ENCODE results near the gene HOXA3. TPM values are rescaled to one million over a fixed set of nuclear protein-coding genes. Genes with fewer than 3 reads are reported as not detected.

The HOXA3 gene
- polyA plus RNA-seq, 3 donors = 42.4 to 62.7 (median 42.7) TPM

- no peak for DNase-seq (ENCODE audit: extremely low read depth in 1 of 11, low read depth in 9 of 11, low spot score in 4 of 11)
These were observed 18.9 kb upstream of the HOXA3 start for GRCh38 chr7:27171325-27171636.

- no peak for DNase-seq (ENCODE audit: extremely low read depth in 1 of 11, low read depth in 9 of 11, low spot score in 4 of 11)
These were observed 18.3 kb upstream of the HOXA3 start for GRCh38 chr7:27170426-27171324.

- DNase-seq (ENCODE audit: extremely low read depth in 1 of 11, low read depth in 9 of 11, low spot score in 4 of 11) = no peak
These were observed 17.5 kb upstream of the HOXA3 start for GRCh38 chr7:27169658-27170425.

- DNase-seq (ENCODE audit: extremely low read depth in 1 of 11, low read depth in 9 of 11, low spot score in 4 of 11) = no peak
These were observed 16.0 kb upstream of the HOXA3 start for GRCh38 chr7:27168265-27168947.

GRCh38 chr7:27167916-27168264 is 15.5 kb upstream of the HOXA3 start:
- no peak for DNase-seq (ENCODE audit: extremely low read depth in 1 of 11, low read depth in 9 of 11, low spot score in 4 of 11)

- DNase-seq (ENCODE audit: extremely low read depth in 1 of 11, low read depth in 9 of 11, low spot score in 4 of 11) = no peak
These were observed 14.4 kb upstream of the HOXA3 start for GRCh38 chr7:27166531-27167505.

- DNase-seq (ENCODE audit: extremely low read depth in 1 of 11, low read depth in 9 of 11, low spot score in 4 of 11) = peak in 4 of 11 donors; percentile 80 to 88 (median 86)
These were observed 13.7 kb upstream of the HOXA3 start for GRCh38 chr7:27165996-27166530.

- DNase-seq (ENCODE audit: extremely low read depth in 1 of 11, low read depth in 9 of 11, low spot score in 4 of 11) = peak in 10 of 11 donors; percentile 85 to 94 (median 92)
These were observed 13.0 kb upstream of the HOXA3 start, which contains the start of gene HOXA9 for GRCh38 chr7:27165089-27165995. HOXA9 (minus strand) TSS chr7:27165537; CDS start chr7:27165457, 80 bp downstream.

GRCh38 chr7:27164367-27165088 is 12.1 kb upstream of the HOXA3 start:
- DNase-seq (ENCODE audit: extremely low read depth in 1 of 11, low read depth in 9 of 11, low spot score in 4 of 11) = no peak

- no peak for DNase-seq (ENCODE audit: extremely low read depth in 1 of 11, low read depth in 9 of 11, low spot score in 4 of 11)
These were observed 11.6 kb upstream of the HOXA3 start for GRCh38 chr7:27164045-27164366.

GRCh38 chr7:27163288-27164044 is 11.1 kb upstream of the HOXA3 start:
- no peak for DNase-seq (ENCODE audit: extremely low read depth in 1 of 11, low read depth in 9 of 11, low spot score in 4 of 11)

- no peak for DNase-seq (ENCODE audit: extremely low read depth in 1 of 11, low read depth in 9 of 11, low spot score in 4 of 11)
These were observed 10.3 kb upstream of the HOXA3 start for GRCh38 chr7:27162561-27163287.

GRCh38 chr7:27161721-27162560 is 9.6 kb upstream of the HOXA3 start:
- DNase-seq (ENCODE audit: extremely low read depth in 1 of 11, low read depth in 9 of 11, low spot score in 4 of 11) = no peak

- DNase-seq (ENCODE audit: extremely low read depth in 1 of 11, low read depth in 9 of 11, low spot score in 4 of 11) = no peak
These were observed 8.9 kb upstream of the HOXA3 start for GRCh38 chr7:27161214-27161720.

Measured in renal cortex interstitium (tissue), 11 donors.